8988T (cell line): ENCODE measurements around the gene DDX46.
"Not testable (repeated sequence)": the region's sequence is repeated elsewhere in the genome, so short reads cannot be mapped to it uniquely, and the experiment has no call there.

Experiments used
- DNase-seq: peaks from one replicate; pipeline ENCODE4 v3.0.0; 2011

DDX46 gene, protein sequence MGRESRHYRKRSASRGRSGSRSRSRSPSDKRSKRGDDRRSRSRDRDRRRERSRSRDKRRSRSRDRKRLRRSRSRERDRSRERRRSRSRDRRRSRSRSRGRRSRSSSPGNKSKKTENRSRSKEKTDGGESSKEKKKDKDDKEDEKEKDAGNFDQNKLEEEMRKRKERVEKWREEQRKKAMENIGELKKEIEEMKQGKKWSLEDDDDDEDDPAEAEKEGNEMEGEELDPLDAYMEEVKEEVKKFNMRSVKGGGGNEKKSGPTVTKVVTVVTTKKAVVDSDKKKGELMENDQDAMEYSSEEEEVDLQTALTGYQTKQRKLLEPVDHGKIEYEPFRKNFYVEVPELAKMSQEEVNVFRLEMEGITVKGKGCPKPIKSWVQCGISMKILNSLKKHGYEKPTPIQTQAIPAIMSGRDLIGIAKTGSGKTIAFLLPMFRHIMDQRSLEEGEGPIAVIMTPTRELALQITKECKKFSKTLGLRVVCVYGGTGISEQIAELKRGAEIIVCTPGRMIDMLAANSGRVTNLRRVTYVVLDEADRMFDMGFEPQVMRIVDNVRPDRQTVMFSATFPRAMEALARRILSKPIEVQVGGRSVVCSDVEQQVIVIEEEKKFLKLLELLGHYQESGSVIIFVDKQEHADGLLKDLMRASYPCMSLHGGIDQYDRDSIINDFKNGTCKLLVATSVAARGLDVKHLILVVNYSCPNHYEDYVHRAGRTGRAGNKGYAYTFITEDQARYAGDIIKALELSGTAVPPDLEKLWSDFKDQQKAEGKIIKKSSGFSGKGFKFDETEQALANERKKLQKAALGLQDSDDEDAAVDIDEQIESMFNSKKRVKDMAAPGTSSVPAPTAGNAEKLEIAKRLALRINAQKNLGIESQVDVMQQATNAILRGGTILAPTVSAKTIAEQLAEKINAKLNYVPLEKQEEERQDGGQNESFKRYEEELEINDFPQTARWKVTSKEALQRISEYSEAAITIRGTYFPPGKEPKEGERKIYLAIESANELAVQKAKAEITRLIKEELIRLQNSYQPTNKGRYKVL

DNA sequence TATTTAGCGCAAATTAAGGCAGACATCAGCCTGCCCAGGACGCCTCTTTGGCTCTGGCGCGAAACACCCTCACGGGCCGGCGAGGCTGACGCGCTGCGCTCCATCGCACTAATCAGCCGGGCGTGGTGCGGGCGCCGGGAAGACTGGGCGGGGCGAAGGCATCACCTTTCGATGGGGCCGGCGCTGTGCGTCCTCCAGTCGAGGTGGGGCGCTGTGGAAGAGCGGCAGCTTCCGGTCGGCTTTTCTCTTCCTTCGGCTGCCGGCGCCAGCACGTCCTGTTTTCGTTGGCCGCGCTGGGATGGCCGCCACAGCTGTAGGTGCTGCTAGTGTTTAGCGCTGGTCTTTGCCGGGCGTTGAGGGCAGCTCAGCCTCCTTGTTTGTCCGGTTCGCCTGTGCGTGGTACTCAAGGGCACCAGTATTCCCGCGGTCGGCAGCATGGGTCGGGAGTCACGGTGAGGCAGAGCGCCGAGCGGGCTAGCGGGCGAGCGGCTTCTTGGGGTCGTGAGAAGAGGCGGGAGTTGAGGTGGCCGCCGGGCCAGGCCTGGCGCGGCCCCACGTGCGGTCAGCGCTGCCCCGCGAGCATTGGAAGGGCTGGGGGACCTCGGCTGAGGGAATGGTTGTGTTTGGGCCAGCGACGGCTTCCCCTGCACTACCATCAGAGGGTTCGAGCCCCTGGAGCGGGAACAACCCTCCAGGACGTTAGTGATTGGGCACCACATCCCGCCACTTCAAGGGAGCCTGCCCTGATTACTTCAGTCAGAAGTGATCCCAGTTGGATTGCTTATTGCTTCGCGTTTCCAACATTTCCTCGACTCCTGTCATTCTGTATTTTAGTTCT lies at the start of gene DDX46:
TSS of gene DDX46 (plus strand) at position 276 of the 838 bp plus-strand sequence. CDS start at position 436, 160 bp downstream.
- peak; percentile 72 for DNase-seq

DNA sequence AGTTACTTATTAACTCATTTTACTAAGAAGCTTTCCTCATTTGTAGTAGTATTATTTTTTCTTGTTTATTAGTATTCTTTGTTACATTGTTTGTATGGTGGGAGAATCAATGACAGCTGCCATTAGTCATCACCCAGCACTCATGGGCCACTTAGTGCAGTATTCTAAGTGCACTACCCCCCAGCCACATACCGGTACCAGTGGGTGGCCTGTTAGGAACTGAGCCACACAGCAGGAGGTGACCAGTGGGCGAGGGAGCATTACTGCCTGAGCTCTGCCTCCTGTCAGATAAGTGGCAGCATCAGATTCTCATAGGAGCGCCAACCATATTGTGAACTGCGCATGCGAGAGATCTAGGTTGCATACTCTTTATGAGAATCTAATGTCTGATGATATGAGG lies 44.5 kb upstream of the DDX46 start:
- no peak for DNase-seq

DNA sequence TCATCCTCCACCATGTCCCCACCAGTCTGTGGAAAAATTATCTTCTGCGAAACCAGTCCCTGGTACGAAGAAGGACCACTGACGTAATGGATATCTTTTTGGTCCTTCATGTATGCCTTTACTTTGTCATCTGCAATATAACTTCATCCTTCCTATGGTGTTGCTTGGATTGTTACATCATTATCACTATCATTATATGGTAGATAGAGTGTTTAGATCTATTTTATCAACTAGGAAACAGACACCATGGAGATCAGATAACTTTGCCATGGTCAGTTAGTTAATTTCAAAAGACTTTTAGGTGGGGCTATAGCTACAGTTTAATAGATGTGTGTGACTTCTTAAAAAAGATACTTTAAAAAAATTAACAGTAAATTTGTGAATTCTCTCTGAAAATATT lies 44.0 kb upstream of the DDX46 start:
- no peak for DNase-seq

DNA sequence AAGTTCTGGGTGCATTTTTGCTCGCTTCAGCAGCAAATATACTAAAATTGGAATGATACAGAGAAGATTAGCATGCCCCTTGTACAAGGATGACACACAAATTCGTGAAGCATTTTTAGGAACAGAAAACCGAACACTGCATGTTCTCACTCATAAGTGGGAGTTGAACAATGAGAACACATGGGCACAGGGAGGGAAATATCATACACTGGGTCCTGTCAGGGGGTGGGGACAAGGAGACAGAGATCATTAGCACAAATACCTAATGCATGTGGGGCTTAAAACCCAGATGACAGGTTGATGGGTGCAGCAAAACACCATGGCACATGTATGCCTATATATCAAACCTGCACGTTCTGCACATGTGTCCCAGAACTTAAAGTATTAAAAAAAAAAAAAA lies 43.1 kb upstream of the DDX46 start:
- DNase-seq = not testable (repeated sequence)

DNA sequence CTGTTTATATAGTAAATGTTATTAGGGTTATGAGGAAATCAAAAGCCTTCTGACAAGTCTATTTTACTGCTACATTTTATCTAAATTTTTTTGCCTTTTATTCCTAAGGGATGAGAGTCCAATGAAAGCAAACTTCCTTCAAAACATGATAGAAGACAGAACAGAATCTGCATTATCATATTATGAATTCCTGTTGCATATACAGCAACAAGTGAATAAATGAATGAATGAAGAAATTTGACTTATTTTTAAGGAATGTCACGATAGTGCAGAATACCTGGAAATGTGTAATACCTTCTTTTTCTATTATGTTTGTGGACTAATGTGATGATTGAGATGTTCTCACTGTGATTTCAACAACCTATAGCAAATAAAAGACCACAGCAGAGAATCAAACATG lies 33.7 kb upstream of the DDX46 start:
- no peak for DNase-seq

DNA sequence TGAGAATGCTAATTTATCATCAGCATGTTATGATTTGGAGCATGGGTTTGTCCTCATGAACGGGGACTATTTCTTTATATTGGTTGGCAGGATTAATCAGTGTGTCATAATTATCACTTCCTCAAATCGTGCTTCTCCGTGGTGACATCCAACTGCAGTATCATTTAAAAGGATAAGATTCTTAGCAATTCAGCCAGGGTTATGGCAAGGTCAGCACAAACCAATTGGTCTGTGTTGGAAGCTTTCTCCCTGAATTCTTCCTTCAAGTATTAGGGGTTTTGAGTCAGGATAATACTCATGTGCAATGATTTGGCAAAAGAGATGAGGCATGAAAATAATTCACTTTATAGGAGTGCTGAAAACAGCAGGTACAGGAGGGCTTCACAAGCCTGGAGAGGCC lies 25.8 kb upstream of the DDX46 start:
- DNase-seq = no peak

DNA sequence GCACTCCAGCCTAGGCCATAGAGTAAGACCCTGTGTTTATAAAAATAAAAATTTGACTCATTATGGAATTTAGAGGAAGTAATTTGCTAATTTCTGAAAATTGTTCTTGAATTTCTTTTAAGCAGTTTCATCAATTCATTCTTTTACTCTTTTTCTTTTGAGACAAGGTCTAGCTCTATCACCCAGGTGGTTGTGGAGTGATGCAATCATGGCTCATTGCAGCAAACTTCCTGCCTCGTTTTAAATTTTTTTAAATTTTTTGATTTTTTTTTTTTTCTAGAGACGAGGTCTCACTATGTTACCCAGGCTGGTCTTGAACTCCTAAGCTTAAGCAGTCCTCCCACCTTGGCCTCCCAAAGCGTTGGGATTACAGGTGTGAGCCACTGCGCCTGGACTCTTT lies 23.3 kb upstream of the DDX46 start:
- DNase-seq = no peak

DNA sequence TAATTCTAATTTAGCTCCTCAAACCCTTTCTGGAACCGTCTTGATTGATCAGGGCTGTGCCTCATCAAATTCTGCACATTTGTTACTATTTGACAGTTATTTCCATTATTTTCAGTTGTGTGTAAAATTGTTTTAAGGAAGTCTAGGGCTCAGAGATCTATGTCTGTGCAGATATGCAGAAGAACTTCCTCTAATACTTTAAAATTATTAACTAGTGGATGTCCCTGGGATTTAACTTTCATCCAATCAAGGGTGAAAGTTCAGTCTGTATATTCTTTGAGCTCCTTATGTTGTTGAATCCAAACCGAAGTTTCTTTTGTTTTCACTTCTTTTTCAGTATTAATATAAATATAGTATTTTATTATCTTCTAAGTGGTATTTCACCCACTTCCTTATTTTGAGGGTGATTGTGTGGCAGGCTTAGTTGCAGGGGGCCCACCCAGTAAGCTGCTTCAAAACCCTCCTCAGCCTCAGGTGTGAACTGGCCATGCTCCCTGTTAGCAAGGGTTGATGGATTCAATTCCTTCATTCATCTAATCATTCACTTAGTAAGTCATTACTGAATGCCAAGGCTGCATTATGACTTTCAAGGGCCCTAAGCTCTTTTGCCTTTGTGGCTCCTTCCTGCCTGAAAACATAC lies 22.3 kb upstream of the DDX46 start:
- DNase-seq = no peak

DNA sequence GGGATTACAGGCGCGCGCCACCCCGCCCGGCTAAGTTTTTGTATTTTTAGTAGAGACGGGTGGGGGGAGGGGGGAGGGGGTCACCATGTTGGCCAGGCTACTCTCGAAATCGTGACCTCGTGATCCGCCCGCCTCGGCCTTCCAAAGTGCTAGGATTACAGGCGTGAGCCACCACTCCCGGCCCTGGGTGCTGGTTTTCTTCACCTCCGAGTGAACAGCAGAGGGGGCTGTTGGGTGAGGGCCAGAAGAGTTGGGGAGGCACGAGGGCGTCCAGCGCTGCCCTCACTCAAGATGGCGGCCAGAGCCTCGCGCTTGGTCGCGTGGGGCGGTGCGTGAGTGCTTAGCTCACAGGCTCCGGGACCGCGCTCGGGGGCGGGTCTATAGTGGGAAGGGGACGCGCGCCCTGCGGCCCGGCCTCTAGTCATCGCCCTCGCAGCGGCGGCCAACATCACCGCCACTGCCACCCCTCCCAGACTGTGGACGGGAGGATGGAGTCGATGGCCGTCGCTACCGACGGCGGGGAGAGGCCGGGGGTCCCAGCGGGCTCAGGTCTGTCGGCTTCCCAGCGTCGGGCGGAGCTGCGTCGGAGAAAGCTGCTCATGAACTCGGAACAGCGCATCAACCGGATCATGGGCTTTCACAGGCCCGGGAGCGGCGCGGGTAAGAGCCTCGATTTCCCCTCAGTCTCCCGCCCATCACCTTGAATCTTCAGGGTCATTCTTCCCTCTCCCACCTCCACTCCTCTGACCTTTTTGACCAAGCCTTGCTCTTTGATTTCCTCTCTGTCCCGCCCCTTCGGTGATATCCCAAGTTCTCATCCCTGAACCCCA lies 20.2 kb upstream of the DDX46 start, which contains the start of gene CAMLG:
TSS of gene CAMLG (plus strand) at position 416 of the 830 bp plus-strand sequence. CDS start at position 489, 73 bp downstream.
- DNase-seq = peak; percentile 61

DNA sequence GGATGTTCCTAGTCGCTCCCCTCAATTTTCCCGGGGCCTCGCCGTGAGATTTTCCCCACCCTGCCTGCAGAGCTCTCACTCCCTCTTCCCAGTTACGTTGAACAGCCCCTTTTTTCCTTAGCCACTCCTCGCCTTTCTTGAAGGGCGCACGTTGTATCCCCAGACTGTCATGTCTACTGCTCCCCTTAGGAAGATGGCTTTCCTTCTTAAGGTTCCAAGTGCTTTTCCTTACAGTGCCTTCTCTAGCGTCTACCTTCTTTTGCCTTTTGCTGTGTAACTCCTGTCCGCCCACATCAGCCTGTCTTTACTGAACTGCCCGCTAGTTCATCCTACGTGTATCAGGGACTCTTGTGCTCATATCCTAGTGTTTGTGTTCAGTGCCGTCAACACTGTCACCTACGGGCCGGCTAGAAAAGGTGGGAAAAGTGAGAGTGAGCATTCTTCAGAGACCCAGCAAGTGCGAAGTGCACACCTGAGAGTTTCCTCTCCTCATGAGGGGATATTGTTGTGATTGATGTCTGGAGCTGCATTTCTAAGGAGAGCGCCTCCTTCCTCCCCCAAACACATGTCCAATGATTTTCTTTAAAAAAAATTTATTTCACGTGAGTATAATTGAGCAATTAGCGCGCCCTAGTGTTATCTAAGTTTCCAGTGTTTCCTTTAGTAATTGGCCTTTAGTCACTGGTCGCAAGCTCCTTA lies 19.5 kb upstream of the DDX46 start:
- no peak for DNase-seq

DNA sequence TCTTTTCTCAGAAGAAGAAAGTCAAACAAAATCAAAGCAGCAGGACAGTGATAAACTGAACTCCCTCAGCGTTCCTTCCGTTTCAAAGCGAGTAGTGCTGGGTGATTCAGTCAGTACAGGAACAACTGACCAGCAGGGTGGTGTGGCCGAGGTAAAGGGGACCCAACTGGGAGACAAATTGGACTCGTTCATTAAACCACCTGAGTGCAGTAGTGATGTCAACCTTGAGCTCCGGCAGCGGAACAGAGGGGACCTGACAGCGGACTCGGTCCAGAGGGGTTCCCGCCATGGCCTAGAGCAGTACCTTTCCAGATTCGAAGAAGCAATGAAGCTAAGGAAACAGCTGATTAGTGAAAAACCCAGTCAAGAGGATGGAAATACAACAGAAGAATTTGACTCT lies 17.5 kb upstream of the DDX46 start:
- DNase-seq = no peak

DNA sequence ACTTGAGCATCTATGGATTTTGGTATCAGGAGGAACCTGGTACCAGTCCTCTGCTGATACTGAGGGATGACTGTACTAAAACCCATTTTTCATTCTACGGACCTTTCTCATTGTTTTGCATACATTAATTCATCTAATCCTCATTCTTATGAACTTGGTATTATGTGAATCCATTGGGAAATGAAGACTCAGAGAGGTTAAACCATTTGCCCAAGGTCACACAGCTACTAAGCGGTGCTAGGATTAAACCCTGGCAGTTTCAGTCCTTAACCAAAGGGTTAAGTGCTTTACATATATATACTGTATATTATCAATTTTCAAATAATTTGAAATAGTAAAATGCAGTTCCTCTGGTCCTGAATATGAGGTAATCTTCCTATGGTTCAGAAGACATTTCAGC lies 16.4 kb upstream of the DDX46 start:
- DNase-seq = no peak

DNA sequence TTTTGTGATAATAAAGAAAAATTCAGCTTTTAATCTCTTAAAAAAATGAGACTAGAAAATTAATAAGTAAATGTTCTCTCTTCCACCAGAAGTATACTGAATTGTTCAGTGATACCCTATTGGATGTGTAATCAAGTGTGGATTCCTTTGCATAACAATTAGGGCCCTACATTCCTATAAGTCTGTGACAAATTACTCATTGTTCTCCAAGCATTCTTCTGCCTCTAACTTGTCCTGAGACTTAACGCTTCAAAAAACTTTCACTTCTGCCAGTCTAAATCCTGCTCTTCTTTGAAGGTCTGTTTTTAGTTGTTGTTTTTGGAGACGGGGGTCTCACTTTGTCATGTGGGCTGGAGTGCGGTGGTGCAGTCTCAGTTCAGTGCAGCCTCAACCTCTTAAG lies 9.2 kb upstream of the DDX46 start:
- no peak for DNase-seq

DNA sequence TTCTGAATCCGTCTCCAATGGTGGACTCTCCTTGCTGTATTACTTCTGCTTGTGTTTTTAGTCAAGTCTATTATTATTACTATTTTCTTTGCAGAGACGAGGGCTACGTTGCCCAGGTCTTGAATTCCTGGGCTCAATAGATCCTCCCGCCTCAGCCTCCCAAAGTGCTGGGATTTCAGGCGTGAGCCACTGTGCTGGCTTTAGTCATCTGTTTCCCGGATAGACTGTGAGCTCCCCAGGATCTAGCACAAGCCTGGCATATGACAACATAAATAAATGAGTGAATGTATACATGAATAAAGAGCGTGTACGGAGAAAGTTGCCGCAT lies 439 bp upstream of the DDX46 start:
- no peak for DNase-seq

DNA sequence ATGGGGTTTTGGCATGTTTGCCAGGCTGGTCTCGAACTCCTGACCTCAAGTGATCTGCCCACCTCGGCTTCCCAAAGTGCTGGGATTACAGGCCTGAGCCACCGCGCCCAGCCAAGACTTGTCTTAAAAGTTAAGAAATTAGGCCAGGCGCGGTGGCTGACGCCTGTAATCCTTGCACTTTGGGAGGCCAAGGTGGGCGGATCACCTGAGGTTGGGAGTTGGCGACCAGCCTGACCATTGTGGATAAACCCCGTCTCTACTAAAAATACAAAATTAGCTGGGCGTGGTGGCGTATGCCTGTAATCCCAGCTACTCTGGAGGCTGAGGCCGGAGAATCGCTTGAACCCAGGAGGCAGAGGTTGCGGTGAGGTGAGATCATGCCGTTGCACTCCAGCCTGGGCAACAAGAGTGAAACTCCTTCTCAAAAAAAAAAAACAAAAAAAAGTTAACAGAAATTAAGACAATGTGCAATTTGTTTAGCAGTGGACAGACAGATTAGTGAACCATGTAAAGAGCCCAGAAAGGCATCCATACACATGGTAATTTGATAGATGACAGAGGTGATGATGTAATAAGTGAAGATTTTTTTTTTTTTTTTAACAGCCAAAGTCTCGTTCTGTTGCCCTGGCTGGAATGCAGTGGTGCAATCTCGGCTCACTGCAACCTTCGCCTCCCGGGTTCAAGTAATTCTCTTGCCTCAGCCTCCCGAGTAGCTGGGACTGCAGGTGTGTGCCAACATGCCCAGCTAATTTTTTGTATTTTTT lies 9.1 kb downstream of the DDX46 start:
- not testable (repeated sequence) for DNase-seq

DNA sequence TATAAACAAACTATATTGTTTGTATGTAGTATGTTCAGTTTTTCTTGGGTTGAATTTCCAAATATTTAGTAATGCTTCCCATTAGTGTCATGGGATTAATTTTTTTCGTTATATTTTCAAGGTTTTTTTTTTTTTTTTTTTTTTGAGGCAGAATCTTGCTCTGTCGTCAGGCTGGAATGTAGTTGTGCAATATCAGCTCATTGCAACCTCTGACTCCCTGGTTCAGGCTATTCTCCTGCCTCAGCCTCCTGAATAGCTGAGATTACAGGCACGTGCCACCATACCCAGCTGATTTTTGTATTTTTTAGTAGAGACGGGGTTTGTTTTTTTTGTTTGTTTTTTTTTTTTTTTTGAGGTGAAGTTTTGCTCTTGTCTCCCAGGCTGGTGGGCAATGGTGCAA lies 10.6 kb downstream of the DDX46 start:
- no peak for DNase-seq

DNA sequence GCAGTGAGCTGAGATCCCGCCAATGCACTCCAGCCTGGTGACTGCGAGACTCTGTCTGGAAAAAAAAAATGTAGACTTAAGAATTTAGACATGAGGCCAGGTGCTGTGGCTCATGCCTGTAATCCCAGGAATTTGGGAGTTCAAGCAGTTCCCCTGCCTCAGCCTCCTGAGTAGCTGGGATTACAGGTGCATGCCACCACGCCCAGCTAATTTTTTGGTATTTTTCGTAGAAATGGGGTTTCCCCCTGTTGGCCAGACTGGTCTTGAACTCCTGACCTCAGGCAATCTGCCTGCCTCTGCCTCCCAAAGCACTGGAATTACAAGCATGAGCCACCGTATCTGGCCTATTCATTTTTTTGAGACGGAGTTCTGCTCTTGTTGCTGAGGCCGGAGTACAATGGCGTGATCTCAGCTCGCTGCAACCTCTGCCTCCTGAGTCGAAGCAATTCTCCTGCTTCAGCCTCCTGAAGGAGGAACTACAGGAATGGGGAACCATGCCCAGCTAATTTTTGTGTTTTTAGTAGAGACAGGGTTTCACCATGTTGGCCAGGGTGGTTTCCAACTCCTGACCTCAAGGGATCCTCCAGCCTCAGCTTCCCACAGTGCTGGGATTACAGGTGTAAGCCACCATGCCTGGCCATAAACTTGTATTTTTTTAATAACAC lies 14.0 kb downstream of the DDX46 start:
- DNase-seq = no peak

DNA sequence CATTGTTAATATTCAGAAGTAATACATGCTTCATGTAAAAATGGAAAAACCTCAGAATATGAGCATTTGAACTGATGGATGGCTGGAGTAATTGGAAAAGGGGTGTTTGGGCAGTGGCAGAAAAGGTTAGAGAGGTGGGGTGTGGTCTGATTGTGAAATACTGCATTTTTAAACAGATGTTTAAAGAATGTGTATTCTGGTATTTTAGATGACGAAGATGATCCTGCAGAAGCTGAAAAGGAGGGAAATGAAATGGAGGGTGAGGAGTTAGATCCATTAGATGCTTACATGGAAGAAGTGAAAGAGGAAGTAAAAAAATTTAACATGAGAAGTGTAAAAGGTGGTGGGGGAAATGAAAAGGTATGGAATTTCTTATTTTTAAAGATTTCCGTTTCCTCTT lies 18.8 kb downstream of the DDX46 start:
- no peak for DNase-seq

DNA sequence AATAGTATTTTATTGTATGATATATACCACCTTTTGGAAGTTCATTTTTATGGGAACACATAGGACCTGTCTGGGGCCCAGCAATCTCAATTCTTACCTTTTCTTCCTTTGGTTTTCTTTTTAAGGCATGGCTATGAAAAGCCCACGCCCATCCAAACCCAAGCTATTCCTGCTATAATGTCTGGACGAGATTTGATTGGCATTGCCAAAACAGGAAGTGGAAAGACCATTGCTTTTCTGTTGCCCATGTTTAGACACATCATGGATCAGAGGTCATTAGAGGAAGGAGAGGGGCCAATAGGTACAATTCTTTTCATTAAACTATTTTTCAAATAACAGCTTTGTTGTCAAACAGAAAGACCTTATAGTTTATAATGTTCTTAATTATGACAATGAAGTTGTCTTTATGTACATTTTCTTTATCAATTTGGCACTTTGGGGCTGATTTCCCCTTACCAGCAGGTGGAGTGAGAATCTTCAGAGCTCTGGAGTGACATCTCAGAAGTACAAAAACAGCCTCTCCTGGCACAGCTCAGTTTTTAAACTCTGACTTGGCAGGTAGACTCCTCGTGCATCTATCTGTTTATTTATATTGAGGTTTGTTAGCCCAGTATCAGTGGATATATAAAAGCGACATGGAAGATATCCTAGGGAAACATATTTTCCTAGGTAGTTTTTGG lies 25.8 kb downstream of the DDX46 start:
- DNase-seq = no peak
